HL-60/S4 treated with phorbol 12-myristate 13-acetate at 8.2 ng/mL for 4 days and 3 days (cell line): ENCODE measurements around the gene PURA.

Experiments
- in situ Hi-C: fragments of 300-500 bp; cut with MboI; formaldehyde crosslinking; loops from 2 replicates; pipeline ENCODE4 v1.15.0; 2022; ENCODE audit warnings: low sequenced_read_pairs

Gene PURA

GRCh38 chr5:140134277-140134935 is 20.5 kb downstream of the PURA start:
- in situ Hi-C loops = no loop called here

- in situ Hi-C loops = no loop called here
Measured at GRCh38 chr5:140135127-140135526, 21.2 kb downstream of the PURA start.

- in situ Hi-C loops = no loop called here
Measured at GRCh38 chr5:140136624-140137023, 22.7 kb downstream of the PURA start.

- in situ Hi-C loops = no loop called here
Measured at GRCh38 chr5:140140435-140140834, 26.5 kb downstream of the PURA start.

GRCh38 chr5:140141241-140141640 is 27.3 kb downstream of the PURA start:
- in situ Hi-C loops = no loop called here

GRCh38 chr5:140142246-140142645 is 28.3 kb downstream of the PURA start:
- in situ Hi-C loops = no loop called here

- in situ Hi-C loops = no loop called here
Measured at GRCh38 chr5:140142856-140143255, 28.9 kb downstream of the PURA start.

GRCh38 chr5:140143521-140144258 is 29.8 kb downstream of the PURA start:
- in situ Hi-C loops = no loop called here

GRCh38 chr5:140145256-140145655 is 31.3 kb downstream of the PURA start:
- in situ Hi-C loops = no loop called here

GRCh38 chr5:140145818-140146522 is 32.1 kb downstream of the PURA start:
- in situ Hi-C loops = no loop called here

GRCh38 chr5:140146523-140146842 is 32.6 kb downstream of the PURA start:
- in situ Hi-C loops = no loop called here

- in situ Hi-C loops = no loop called here
Measured at GRCh38 chr5:140147460-140147859, 33.6 kb downstream of the PURA start.

- in situ Hi-C loops = no loop called here
Measured at GRCh38 chr5:140148508-140148907, 34.6 kb downstream of the PURA start.

GRCh38 chr5:140150201-140150600 is 36.3 kb downstream of the PURA start:
- in situ Hi-C loops = loop anchor here (25.0 kb wide), 1 partner anchor 88 kb away; no protein-coding TSS in a partner anchor

- in situ Hi-C loops = loop anchor here (25.0 kb wide), 1 partner anchor 89 kb away; no protein-coding TSS in a partner anchor
Measured at GRCh38 chr5:140151144-140152021, 37.5 kb downstream of the PURA start.

- in situ Hi-C loops = loop anchor here (25.0 kb wide), 1 partner anchor 90 kb away; no protein-coding TSS in a partner anchor
Measured at GRCh38 chr5:140152022-140152999, 38.4 kb downstream of the PURA start.

- in situ Hi-C loops = loop anchor here (25.0 kb wide), 1 partner anchor 91 kb away; no protein-coding TSS in a partner anchor
Measured at GRCh38 chr5:140153255-140153654, 39.3 kb downstream of the PURA start.

- in situ Hi-C loops = loop anchor here (25.0 kb wide), 1 partner anchor 92 kb away; no protein-coding TSS in a partner anchor
Measured at GRCh38 chr5:140153905-140154304, 40.0 kb downstream of the PURA start.

- in situ Hi-C loops = loop anchor here (25.0 kb wide), 1 partner anchor 93 kb away; no protein-coding TSS in a partner anchor
Measured at GRCh38 chr5:140154710-140155381, 40.9 kb downstream of the PURA start.
